SK-N-SH treated with all-trans-retinoic acid at 6 μM for 48 hours (cell line): Measurements from ENCODE around the gene PTPRN2.

Experiments
- ATAC-seq: fragments of 200-7000 bp; cut with Tn5 transposase; 3 replicates; pipeline ENCODE4 v1.9.1; 2020; ENCODE audit warnings: mild to moderate bottlenecking, moderate library complexity
- ARNTL ChIP-seq: fragments of 450-650 bp; formaldehyde crosslinking; IDR thresholded peaks from 2 replicates; pipeline ENCODE4 v1.5.0; 2020; ENCODE audit warnings: low read depth, mild to moderate bottlenecking, moderate library complexity, borderline replicate concordance
- BACH2 ChIP-seq: fragments of 250-450 bp; sonication (Bioruptor Pico); IDR thresholded peaks from 2 replicates; pipeline ENCODE4 v1.9.0; 2021; ENCODE audit warnings: mild to moderate bottlenecking, borderline replicate concordance
- CSDC2 ChIP-seq: fragments of 250-450 bp; sonication (Bioruptor Pico); IDR thresholded peaks from 2 replicates; pipeline ENCODE4 v1.5.0; 2020; ENCODE audit warnings: mild to moderate bottlenecking, moderate library complexity
- CSRNP3 ChIP-seq: fragments of 250-450 bp; sonication (Bioruptor Pico); IDR thresholded peaks from 2 replicates; pipeline ENCODE4 v1.5.1; 2021; ENCODE audit warnings: mild to moderate bottlenecking, moderate library complexity
- ESRRG ChIP-seq: fragments of 250-450 bp; sonication (Bioruptor Pico); IDR thresholded peaks from 2 replicates; pipeline ENCODE4 v1.6.1; 2021; ENCODE audit warnings: mild to moderate bottlenecking
- ISL1 ChIP-seq: fragments of 250-450 bp; sonication (Bioruptor Pico); IDR thresholded peaks from 2 replicates; pipeline ENCODE4 v2.1.2; 2022; ENCODE audit warnings: mild to moderate bottlenecking, moderate library complexity
- OSR1 ChIP-seq: fragments of 250-450 bp; sonication (Bioruptor Pico); IDR thresholded peaks from 2 replicates; pipeline ENCODE4 v1.8.0; 2022; ENCODE audit warnings: moderate library complexity, mild to moderate bottlenecking, inconsistent platforms
- PATZ1 ChIP-seq: fragments of 250-450 bp; sonication (Bioruptor Pico); IDR thresholded peaks from 2 replicates; pipeline ENCODE4 v1.8.0; 2020; ENCODE audit warnings: mild to moderate bottlenecking, moderate library complexity, borderline replicate concordance
- PPARA ChIP-seq: fragments of 250-450 bp; sonication (Bioruptor Pico); IDR thresholded peaks from 2 replicates; pipeline ENCODE4 v1.5.0; 2020; ENCODE audit warnings: mild to moderate bottlenecking, borderline replicate concordance
- RARB ChIP-seq: fragments of 250-450 bp; sonication (Bioruptor Pico); IDR thresholded peaks from 2 replicates; pipeline ENCODE4 v1.8.0; 2021; ENCODE audit warnings: mild to moderate bottlenecking, moderate library complexity
- SNAI2 ChIP-seq: fragments of 250-450 bp; sonication (Bioruptor Pico); IDR thresholded peaks from 2 replicates; pipeline ENCODE4 v1.5.0; 2020; ENCODE audit warnings: mild to moderate bottlenecking, moderate library complexity
- TCF4 ChIP-seq: fragments of 250-450 bp; sonication (Bioruptor Pico); IDR thresholded peaks from 2 replicates; pipeline ENCODE4 v1.8.0; 2021; ENCODE audit warnings: mild to moderate bottlenecking, moderate library complexity, borderline replicate concordance
- ZFP3 ChIP-seq: fragments of 250-450 bp; sonication (Bioruptor Pico); IDR thresholded peaks from 2 replicates; pipeline ENCODE4 v1.5.0; 2020; ENCODE audit warnings: mild to moderate bottlenecking, moderate library complexity
- ZFP30 ChIP-seq: fragments of 450-650 bp; formaldehyde crosslinking; IDR thresholded peaks from 2 replicates; pipeline ENCODE4 v1.5.0; 2022; ENCODE audit warnings: mild to moderate bottlenecking, moderate library complexity
- ZNF565 ChIP-seq: fragments of 450-650 bp; formaldehyde crosslinking; conservative IDR thresholded peaks from 2 replicates; pipeline ENCODE4 v1.5.0; 2020; ENCODE audit warnings: low read depth, mild to moderate bottlenecking, moderate library complexity
- ZNF70 ChIP-seq: fragments of 450-650 bp; formaldehyde crosslinking; IDR thresholded peaks from 2 replicates; pipeline ENCODE4 v1.5.0; 2020; ENCODE audit warnings: mild to moderate bottlenecking, moderate library complexity
- ZNF8 ChIP-seq: fragments of 450-650 bp; formaldehyde crosslinking; IDR thresholded peaks from 2 replicates; pipeline ENCODE4 v1.5.0; 2020; ENCODE audit warnings: mild to moderate bottlenecking, moderate library complexity
- TF ChIP-seq, protein P1 (sequence below): fragments of 250-450 bp; sonication (Bioruptor Pico); IDR thresholded peaks from 2 replicates; pipeline ENCODE4 v1.5.0; 2020; ENCODE audit warnings: mild to moderate bottlenecking, moderate library complexity

Gene PTPRN2

GRCh38 chr7:158279539-158280447, 307.8 kb downstream of the PTPRN2 start:
- ATAC-seq = no peak
- TF ChIP-seq ISL1 = no peak

GRCh38 chr7:158278745-158279320, 308.8 kb downstream of the PTPRN2 start:
- no peak for TF ChIP-seq ZFP3
- ATAC-seq = no peak

DNA sequence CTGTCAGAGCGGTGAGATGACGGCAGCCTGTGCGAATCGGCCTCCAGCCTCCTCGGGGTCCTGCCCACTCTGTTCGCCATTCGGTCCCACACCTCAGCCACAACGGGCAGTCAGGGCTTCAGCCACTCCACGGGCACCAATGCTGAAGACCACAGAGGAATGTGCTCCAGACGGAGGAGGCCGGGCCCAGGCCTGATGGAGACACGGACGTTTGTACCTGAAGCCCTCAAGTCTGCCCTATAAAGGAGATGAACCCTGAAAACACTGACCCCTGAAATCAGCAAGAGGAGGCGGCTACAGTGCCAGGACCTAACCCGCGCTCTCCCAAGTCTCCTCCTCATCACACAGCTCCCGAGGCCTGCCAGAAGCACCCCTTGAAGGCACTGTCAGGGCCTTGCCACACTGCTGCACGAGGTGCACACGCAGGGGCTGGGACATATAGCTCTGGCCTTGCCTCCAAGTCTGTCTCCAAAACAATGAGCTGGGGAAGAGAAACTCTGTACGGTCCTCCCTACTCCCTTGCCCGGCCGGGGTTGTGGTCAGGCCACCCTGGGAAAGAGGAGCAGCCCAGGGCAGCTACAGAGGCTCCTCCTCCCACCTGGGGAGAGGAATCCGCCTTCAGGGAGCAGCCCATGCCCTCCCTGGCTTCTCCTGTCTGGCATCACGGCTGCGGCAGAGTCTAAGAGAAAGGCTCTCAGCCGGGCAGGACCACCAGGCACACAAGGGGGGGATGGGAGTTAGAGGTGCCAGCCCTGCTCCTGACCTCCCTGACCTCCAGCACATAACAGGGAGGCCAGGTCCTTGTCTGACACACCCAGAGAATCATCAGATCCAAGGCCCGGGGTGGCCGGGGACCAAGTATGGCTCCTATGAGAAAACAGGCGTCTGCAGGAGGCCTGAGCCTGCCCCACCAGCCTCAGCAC, 310.1 kb downstream of the PTPRN2 start:
- no peak for ATAC-seq

DNA sequence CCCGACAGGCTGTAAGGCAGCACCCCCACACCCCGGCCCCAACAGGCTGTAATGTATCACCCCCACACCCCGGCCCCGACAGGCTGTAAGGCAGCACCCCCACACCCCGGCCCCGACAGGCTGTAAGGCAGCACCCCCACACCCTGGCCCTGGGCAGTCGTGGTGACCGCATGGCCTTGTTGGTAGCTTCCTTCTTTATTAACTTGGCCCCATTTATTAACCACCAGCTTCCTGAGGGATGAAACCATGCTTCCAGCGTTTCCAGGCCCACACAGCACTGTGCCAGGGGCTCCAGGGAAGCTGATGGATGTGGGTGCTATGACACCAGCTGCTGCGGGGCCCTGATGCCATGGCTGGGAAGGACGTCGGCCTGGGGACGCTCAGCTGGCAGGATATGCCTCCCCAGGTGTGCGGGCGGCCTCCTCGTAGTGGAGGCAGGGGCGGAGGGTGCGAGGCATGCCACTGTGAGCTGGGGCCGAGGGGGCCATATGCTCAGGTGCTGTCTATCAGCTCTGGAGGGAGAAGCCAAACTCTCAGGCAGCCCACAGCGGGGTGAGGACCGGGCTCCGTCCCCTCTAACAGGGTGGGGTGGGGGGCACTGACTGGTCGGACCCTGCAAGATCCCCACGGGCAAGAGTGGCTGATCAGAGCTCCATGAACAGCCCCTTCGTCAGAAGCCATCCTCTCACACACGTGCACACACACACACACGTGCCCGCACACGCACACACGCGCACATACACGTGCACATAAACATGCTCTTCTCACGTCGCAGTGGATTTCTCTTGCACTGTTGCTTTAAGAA, 311.0 kb downstream of the PTPRN2 start:
- no peak for ATAC-seq
- no peak for TF ChIP-seq ZFP3
- TF ChIP-seq CSDC2 (CRISPR knock-in tag) = no peak
- TF ChIP-seq BACH2 = no peak
- TF ChIP-seq OSR1 (CRISPR knock-in tag) = no peak
- TF ChIP-seq PATZ1 = no peak
- no peak for TF ChIP-seq ISL1
- TF ChIP-seq ZNF70 (CRISPR knock-in tag) = no peak
- TF ChIP-seq CSRNP3 (CRISPR knock-in tag) = no peak
- TF ChIP-seq ZNF565 = no peak
- TF ChIP-seq ARNTL (CRISPR knock-in tag) = no peak
- no peak for TF ChIP-seq RARB

More for the DNA sequence above, 310.1 kb downstream of the PTPRN2 start:
- no peak for TF ChIP-seq TCF4 (CRISPR knock-in tag)
- TF ChIP-seq ZNF70 (CRISPR knock-in tag) = no peak
- no peak for TF ChIP-seq RARB
- TF ChIP-seq, protein P1, sequence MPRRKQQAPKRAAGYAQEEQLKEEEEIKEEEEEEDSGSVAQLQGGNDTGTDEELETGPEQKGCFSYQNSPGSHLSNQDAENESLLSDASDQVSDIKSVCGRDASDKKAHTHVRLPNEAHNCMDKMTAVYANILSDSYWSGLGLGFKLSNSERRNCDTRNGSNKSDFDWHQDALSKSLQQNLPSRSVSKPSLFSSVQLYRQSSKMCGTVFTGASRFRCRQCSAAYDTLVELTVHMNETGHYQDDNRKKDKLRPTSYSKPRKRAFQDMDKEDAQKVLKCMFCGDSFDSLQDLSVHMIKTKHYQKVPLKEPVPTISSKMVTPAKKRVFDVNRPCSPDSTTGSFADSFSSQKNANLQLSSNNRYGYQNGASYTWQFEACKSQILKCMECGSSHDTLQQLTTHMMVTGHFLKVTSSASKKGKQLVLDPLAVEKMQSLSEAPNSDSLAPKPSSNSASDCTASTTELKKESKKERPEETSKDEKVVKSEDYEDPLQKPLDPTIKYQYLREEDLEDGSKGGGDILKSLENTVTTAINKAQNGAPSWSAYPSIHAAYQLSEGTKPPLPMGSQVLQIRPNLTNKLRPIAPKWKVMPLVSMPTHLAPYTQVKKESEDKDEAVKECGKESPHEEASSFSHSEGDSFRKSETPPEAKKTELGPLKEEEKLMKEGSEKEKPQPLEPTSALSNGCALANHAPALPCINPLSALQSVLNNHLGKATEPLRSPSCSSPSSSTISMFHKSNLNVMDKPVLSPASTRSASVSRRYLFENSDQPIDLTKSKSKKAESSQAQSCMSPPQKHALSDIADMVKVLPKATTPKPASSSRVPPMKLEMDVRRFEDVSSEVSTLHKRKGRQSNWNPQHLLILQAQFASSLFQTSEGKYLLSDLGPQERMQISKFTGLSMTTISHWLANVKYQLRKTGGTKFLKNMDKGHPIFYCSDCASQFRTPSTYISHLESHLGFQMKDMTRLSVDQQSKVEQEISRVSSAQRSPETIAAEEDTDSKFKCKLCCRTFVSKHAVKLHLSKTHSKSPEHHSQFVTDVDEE = no peak
- no peak for TF ChIP-seq SNAI2 (CRISPR knock-in tag)
- TF ChIP-seq PPARA (CRISPR knock-in tag) = no peak
- TF ChIP-seq CSRNP3 (CRISPR knock-in tag) = no peak
- no peak for TF ChIP-seq ZFP30 (CRISPR knock-in tag)
- no peak for TF ChIP-seq ESRRG (CRISPR knock-in tag)
- no peak for TF ChIP-seq PATZ1
- TF ChIP-seq BACH2 = no peak
- no peak for TF ChIP-seq CSDC2 (CRISPR knock-in tag)
- no peak for TF ChIP-seq ZNF8 (CRISPR knock-in tag)
- no peak for TF ChIP-seq ISL1
